ENCODE measurements around the gene CGREF1.

Gene CGREF1

GRCh38 chr2:27118525-27119329, at the start of gene CGREF1:
TSS of gene CGREF1 (minus strand) at chr2:27119128. CDS start at chr2:27104366, 14,762 bp downstream.
- no peak for DNase-seq

- no peak for DNase-seq
These were observed 46.2 kb upstream of the CGREF1 start for GRCh38 chr2:27164960-27165763.

GRCh38 chr2:27162151-27163121, 43.5 kb upstream of the CGREF1 start:
- DNase-seq: no peak

GRCh38 chr2:27160191-27160590, 41.3 kb upstream of the CGREF1 start:
- no peak for DNase-seq

- DNase-seq: no peak
These were observed 40.3 kb upstream of the CGREF1 start for GRCh38 chr2:27159271-27159670.

GRCh38 chr2:27158468-27158867, 39.5 kb upstream of the CGREF1 start:
- no peak for DNase-seq

- DNase-seq: no peak
These were observed 36.2 kb upstream of the CGREF1 start for GRCh38 chr2:27155069-27155520.

GRCh38 chr2:27154488-27154887, 35.6 kb upstream of the CGREF1 start:
- no peak for DNase-seq

- DNase-seq: no peak
These were observed 34.0 kb upstream of the CGREF1 start for GRCh38 chr2:27152796-27153464.

- no peak for DNase-seq
These were observed 33.3 kb upstream of the CGREF1 start for GRCh38 chr2:27152102-27152795.

GRCh38 chr2:27150639-27151230, 31.8 kb upstream of the CGREF1 start:
- DNase-seq: no peak

- no peak for DNase-seq
These were observed 30.9 kb upstream of the CGREF1 start for GRCh38 chr2:27149570-27150405.

- DNase-seq: no peak
These were observed 30.0 kb upstream of the CGREF1 start, which contains the start of gene TCF23 for GRCh38 chr2:27148801-27149439. TSS of gene TCF23 (plus strand) at chr2:27149004. CDS start at chr2:27149134, 130 bp downstream.

- DNase-seq: no peak
These were observed 29.0 kb upstream of the CGREF1 start for GRCh38 chr2:27147935-27148334.

GRCh38 chr2:27145682-27146081, 26.8 kb upstream of the CGREF1 start:
- DNase-seq: no peak

- DNase-seq: no peak
These were observed 24.4 kb upstream of the CGREF1 start for GRCh38 chr2:27143285-27143684.

- no peak for DNase-seq
These were observed 20.4 kb upstream of the CGREF1 start, which contains the start of gene PRR30 for GRCh38 chr2:27139310-27139709. TSS of gene PRR30 (minus strand) at chr2:27139410. CDS start at chr2:27138329, 1,081 bp downstream.

- DNase-seq: no peak
These were observed 19.2 kb upstream of the CGREF1 start for GRCh38 chr2:27138111-27138510.

GRCh38 chr2:27137322-27137935, 18.5 kb upstream of the CGREF1 start:
- no peak for DNase-seq

All from NCI-H446 treated with DMSO at 0.1 percent for 48 hours (cell line).